ENCODE results near the gene ELF3. TPM values are rescaled to one million over a fixed set of nuclear protein-coding genes. Genes with fewer than 3 reads are reported as not detected.

ELF3 gene
- total and polyA plus RNA-seq, 2 of the 13 experiments (the other 11 are each of a cell fraction or from before 2014, with no cell fraction given), result 11.5 to 55.1 TPM

DNA sequence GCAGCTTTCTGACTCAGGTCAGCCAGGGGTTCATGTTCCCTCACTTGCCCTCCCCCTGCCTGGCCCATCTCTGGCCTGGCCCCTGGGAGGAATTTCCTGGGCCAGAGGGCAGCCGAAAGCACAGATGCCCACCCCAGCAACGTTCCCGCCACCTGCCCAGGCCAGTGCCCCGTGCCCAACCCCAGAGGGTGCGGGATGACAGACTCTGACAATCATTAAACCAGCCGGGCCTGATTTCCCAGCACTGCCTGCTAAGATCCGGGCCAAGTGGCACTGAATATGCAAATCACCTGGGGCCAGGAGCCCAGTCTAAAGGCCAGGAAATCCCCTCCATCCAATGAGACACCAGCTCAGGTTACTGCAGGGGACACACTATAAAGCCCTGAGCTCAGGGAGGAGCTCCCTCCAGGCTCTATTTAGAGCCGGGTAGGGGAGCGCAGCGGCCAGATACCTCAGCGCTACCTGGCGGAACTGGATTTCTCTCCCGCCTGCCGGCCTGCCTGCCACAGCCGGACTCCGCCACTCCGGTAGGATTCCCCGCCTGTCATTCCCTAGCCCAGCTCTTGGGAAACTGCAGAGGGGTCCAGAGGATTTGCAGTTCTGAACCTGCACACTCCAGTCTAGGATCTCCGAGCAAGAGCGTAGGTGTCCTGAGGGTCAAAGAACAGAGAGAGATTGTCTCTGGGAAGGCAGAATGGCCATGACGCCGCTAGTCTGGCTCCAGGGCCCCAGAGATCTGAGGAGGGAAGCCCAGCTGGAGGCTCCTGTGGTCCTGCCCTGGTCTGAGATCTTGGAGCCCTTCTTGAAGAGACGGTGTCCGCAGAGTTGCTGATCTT, at the start of gene ELF3 (continued):
- TF ChIP-seq, protein P1, sequence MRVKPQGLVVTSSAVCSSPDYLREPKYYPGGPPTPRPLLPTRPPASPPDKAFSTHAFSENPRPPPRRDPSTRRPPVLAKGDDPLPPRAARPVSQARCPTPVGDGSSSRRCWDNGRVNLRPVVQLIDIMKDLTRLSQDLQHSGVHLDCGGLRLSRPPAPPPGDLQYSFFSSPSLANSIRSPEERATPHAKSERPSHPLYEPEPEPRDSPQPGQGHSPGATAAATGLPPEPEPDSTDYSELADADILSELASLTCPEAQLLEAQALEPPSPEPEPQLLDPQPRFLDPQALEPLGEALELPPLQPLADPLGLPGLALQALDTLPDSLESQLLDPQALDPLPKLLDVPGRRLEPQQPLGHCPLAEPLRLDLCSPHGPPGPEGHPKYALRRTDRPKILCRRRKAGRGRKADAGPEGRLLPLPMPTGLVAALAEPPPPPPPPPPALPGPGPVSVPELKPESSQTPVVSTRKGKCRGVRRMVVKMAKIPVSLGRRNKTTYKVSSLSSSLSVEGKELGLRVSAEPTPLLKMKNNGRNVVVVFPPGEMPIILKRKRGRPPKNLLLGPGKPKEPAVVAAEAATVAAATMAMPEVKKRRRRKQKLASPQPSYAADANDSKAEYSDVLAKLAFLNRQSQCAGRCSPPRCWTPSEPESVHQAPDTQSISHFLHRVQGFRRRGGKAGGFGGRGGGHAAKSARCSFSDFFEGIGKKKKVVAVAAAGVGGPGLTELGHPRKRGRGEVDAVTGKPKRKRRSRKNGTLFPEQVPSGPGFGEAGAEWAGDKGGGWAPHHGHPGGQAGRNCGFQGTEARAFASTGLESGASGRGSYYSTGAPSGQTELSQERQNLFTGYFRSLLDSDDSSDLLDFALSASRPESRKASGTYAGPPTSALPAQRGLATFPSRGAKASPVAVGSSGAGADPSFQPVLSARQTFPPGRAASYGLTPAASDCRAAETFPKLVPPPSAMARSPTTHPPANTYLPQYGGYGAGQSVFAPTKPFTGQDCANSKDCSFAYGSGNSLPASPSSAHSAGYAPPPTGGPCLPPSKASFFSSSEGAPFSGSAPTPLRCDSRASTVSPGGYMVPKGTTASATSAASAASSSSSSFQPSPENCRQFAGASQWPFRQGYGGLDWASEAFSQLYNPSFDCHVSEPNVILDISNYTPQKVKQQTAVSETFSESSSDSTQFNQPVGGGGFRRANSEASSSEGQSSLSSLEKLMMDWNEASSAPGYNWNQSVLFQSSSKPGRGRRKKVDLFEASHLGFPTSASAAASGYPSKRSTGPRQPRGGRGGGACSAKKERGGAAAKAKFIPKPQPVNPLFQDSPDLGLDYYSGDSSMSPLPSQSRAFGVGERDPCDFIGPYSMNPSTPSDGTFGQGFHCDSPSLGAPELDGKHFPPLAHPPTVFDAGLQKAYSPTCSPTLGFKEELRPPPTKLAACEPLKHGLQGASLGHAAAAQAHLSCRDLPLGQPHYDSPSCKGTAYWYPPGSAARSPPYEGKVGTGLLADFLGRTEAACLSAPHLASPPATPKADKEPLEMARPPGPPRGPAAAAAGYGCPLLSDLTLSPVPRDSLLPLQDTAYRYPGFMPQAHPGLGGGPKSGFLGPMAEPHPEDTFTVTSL (CRISPR knock-in tag; IDR thresholded peaks at IDR 0.05; ENCODE audit: borderline replicate concordance), result peak; percentile 56; the same call in 1 of the 2 replicates
- TF ChIP-seq REXO4 (CRISPR knock-in tag; IDR thresholded peaks at IDR 0.05; ENCODE audit: borderline replicate concordance) (no peak), CHD2 (IDR thresholded peaks at IDR 0.05; ENCODE audit: low read depth, low read length) (no peak), ETV5 (CRISPR knock-in tag; IDR thresholded peaks at IDR 0.05; ENCODE audit: borderline replicate concordance) (no peak; the same call in 1 of the 2 replicates), KDM2A (CRISPR knock-in tag; IDR thresholded peaks at IDR 0.05; ENCODE audit: borderline replicate concordance, low read depth) (peak; percentile 51; the same call in 1 of the 2 replicates), ZNF737 (CRISPR knock-in tag; IDR thresholded peaks at IDR 0.05; ENCODE audit: borderline replicate concordance) (no peak), MAFF (IDR thresholded peaks at IDR 0.05; ENCODE audit: low read depth, low read length) (no peak), AKAP8 (CRISPR knock-in tag; IDR thresholded peaks at IDR 0.05) (no peak), HNRNPUL1 (IDR thresholded peaks at IDR 0.05; ENCODE audit: low read depth, low read length) (no peak), MBNL3 (CRISPR knock-in tag; conservative IDR thresholded peaks at IDR 0.05) (no peak), PHF21A (CRISPR knock-in tag; IDR thresholded peaks at IDR 0.05) (peak; percentile 89), NFE2 (CRISPR knock-in tag; IDR thresholded peaks at IDR 0.05) (no peak), ZNF326 (CRISPR knock-in tag; IDR thresholded peaks at IDR 0.05; ENCODE audit: borderline replicate concordance) (no peak), TGIF2 (CRISPR knock-in tag; IDR thresholded peaks at IDR 0.05) (0 out of 2 replicates have a peak, but pooled peaks have one; percentile 49), ZFP36L1 (CRISPR knock-in tag; IDR thresholded peaks at IDR 0.05) (peak; percentile 31; the same call in 1 of the 2 replicates), ZNF775 (CRISPR knock-in tag; IDR thresholded peaks at IDR 0.05; ENCODE audit: borderline replicate concordance) (no peak)
- TF ChIP-seq, protein P2, sequence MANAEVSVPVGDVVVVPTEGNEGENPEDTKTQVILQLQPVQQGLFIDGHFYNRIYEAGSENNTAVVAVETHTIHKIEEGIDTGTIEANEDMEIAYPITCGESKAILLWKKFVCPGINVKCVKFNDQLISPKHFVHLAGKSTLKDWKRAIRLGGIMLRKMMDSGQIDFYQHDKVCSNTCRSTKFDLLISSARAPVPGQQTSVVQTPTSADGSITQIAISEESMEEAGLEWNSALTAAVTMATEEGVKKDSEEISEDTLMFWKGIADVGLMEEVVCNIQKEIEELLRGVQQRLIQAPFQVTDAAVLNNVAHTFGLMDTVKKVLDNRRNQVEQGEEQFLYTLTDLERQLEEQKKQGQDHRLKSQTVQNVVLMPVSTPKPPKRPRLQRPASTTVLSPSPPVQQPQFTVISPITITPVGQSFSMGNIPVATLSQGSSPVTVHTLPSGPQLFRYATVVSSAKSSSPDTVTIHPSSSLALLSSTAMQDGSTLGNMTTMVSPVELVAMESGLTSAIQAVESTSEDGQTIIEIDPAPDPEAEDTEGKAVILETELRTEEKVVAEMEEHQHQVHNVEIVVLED (CRISPR knock-in tag; IDR thresholded peaks at IDR 0.05; ENCODE audit: borderline replicate concordance), result peak; percentile 20; the same call in 1 of the 2 replicates
- TF ChIP-seq, protein P3, sequence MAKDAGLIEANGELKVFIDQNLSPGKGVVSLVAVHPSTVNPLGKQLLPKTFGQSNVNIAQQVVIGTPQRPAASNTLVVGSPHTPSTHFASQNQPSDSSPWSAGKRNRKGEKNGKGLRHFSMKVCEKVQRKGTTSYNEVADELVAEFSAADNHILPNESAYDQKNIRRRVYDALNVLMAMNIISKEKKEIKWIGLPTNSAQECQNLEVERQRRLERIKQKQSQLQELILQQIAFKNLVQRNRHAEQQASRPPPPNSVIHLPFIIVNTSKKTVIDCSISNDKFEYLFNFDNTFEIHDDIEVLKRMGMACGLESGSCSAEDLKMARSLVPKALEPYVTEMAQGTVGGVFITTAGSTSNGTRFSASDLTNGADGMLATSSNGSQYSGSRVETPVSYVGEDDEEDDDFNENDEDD (CRISPR knock-in tag; IDR thresholded peaks at IDR 0.05; ENCODE audit: borderline replicate concordance), result no peak
